HG03039 (cell line): ENCODE results near the gene SASH3.

Experiments
- ATAC-seq: cut with Tn5 transposase; IDR thresholded peaks from one replicate; pipeline ENCODE4 v1.9.1; 2021; ENCODE audit warnings: mild to moderate bottlenecking, moderate library complexity; ENCODE audit not compliant: unreplicated experiment

Gene SASH3

DNA sequence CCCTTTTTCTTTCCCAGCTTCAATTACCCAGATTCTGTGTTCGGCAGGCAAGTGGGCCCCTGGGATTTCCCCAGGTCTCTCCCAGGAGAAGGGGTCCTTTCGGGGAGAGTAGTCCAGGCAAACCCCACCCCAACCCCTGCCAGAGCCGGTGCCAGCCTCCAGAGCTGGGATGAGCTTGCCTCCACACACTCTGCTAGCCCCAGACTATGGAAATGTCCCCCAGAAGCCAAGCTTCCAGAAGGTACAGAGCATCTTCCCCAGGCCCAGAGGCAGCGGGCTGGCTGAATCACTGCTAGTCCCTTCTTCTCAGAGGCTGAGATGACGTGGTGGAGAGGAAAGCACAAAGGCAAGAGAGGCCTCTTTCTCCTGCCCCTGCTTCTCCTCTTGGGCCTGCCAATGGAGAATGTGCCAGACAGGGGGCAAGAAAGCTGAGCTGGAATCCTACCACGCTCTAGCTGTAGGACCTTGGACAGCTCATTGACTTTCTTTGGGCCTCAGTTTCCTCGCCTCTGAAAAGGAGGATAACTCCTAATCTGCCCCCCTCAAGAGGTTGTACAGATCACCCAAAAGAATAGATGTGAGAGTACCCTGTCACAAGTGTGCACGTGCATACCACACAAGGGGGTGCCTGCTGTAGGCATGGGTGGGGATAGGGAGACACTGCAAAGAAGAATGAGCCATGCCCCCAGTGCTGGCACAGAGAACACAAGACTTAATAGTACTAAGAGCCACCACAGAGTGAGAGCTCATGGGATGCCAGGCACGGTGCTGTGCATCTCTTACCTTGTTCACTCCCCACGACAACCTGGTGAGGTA lies 2.1 kb downstream of the SASH3 start:
- no peak for ATAC-seq

- ATAC-seq: no peak
Observed at GRCh38 chrX:129782706-129783105, 3.0 kb downstream of the SASH3 start.

GRCh38 chrX:129783291-129783713 lies 3.6 kb downstream of the SASH3 start:
- ATAC-seq: no peak

- ATAC-seq: no peak
Observed at GRCh38 chrX:129784371-129784770, 4.6 kb downstream of the SASH3 start.

- ATAC-seq: no peak
Observed at GRCh38 chrX:129785160-129785947, 5.6 kb downstream of the SASH3 start.

DNA sequence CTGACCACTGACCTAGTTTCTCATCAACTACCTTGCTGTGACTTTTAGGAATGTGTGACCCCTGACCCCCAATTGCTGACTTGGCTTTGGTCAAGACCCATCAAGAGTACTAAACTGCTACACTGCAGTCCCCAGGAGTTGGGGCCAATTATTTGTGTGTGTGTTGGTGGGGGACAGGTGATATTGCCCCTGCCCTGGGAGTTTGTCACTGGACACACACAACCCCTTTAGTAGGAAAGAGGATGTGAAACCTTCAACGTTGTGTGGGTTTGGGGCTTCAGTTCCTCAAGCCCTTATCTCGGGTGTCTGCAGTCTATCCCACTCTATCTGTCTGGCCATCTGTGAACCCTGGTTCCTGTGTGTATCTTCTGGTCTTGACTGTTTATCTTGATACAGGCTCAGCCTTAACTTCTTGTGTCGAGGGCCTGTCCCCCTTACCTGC lies 6.5 kb downstream of the SASH3 start:
- ATAC-seq: peak; percentile 61

DNA sequence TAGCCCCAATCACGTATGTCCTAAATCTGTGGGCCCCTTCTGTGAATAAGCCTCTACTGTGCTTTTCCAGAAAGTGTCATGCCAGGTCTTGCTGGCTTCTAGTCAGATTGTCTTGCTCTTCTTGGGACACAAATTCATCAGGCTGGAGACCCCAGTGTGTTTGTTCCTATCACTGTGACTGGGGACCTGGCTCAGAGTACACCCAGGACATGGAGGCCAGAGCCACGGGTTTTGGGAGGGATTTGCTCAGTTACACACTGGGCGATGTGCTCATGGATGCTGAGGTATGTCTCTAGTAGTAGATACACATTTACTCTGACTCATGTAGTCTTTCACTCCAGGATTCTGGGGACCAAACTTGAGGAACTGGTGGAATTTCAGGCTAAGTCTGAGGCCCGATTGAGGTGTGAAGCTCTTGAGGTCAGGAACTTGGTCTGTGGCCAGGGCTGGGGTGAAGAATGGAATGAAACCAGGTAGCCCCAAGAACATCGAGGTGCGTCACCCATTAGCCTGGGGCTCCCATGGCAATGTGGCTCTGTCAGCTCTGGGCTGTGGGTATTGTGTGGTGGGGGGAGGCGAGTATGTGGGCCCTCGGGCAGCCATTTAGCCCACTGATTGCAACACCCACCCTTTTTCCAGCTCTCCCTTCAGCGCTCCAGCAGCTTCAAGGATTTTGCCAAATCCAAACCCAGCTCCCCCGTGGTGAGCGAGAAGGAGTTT lies 7.7 kb downstream of the SASH3 start:
- no peak for ATAC-seq

DNA sequence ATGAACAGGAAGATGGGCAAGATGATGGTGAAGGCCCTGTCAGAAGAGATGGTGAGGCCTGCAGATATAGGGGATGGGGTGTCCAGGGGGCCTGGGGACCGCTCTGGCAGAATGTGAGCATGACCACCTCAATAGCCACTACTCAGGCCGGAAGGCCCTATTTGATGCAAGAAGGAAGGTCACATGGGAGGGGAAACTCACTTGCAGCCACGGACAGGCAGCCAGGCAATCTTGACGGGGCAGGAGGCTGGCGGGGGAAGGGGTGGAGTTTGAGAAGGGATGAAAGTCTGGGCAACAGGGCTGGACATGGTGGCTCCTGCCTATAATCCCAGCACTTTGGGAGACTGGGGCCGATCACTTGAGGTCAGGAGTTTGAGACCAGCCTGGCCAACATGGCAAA lies 8.8 kb downstream of the SASH3 start:
- no peak for ATAC-seq

GRCh38 chrX:129790146-129790545 lies 10.4 kb downstream of the SASH3 start:
- no peak for ATAC-seq

DNA sequence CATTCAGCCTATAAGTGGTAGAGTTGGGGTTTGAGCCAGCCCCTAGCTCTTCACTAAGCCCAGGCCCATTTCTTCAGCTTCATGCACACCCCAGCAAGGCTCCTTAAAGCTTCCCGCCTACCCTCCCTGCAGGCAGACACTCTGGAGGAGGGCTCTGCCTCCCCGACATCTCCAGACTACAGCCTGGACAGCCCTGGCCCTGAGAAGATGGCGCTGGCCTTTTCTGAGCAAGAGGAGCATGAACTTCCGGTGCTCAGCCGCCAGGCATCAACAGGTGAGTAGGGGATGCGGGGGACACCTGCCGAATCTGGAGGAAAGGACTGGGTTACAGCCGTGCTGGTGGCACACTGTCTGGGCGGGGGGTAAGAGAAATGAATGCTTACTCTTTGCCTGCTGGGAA lies 11.1 kb downstream of the SASH3 start:
- no peak for ATAC-seq

GRCh38 chrX:129791336-129791735 lies 11.6 kb downstream of the SASH3 start:
- ATAC-seq: no peak

GRCh38 chrX:129791961-129792570 lies 12.3 kb downstream of the SASH3 start:
- no peak for ATAC-seq

DNA sequence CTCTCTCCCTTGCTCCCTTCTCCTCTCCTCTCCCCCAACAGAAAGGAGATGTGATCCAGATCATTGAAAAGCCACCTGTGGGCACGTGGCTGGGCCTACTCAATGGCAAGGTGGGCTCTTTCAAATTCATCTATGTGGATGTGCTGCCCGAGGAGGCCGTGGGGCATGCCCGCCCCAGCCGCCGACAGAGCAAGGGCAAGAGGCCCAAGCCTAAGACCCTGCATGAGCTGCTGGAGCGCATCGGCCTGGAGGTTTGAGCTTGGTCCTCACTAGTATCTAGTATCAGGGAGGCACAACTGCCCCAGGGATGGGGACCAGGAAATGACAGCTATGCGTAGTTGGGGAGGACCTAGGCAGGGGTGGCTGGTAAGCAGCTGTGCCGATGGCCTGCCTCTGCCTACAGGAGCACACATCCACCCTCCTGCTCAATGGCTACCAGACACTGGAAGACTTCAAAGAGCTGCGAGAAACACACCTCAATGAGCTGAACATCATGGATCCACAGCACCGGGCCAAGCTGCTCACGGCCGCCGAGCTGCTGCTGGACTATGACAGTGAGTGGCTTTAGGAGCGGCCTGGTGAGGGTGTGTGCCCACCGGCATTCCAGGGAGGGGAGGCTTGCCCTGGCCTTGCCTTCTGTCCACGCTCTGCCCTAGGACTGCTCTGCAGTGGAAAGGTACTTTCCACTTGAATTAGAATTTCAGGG lies 13.0 kb downstream of the SASH3 start:
- no peak for ATAC-seq

GRCh38 chrX:129793604-129794191 lies 13.9 kb downstream of the SASH3 start:
- no peak for ATAC-seq

DNA sequence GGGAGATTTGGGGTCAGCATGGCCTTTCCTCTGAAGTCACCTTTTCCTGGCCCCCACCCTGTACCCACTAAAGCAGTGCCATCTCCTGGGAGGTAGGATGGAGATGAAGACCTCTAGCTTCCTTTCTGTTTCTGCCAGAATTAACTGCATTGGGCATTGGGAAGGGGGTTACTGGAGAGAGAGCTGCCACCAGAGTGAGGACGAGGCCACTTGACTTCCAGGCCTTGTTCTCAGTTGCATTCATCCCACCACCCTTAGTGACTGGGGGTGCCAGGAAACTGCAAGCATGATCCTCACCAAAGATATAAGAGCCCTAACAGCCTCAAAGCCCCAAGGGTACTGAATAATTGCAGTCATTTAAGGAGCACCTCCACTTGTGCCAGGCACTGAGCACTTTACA lies 15.8 kb downstream of the SASH3 start:
- no peak for ATAC-seq

DNA sequence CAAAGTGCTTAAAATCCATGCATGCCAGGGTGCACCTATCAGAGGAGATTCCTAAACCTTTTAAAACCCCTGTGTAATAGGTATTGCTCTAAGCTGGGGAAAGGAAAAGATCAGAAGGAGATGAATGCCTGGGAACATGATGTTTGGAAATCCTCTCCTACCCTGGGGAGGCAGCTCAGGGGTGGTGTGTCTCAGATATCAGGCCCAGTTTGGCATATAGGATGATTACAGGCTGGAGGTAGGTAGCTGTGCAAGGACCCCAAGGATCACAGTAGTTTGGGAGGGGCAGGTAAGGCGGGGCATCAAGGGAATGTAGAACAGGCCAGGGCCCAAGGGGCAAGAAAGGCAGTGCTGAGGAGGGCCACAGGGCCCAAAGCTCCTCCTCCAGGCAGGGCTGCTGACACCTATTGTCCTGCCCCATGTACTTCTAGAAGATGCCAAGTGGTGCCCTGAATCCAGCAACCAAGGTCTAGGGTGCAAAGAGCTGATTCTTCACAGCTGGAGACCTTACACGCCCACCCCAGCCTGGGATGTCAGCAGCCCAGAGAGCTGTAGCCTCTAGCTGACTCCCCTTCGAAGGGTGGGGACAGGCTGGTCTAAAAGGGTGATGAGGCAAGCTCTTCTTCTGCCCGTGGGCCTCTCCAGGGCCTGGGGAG lies 17.6 kb downstream of the SASH3 start:
- no peak for ATAC-seq

GRCh38 chrX:129798456-129798855 lies 18.7 kb downstream of the SASH3 start:
- no peak for ATAC-seq

GRCh38 chrX:129798888-129799287 lies 19.1 kb downstream of the SASH3 start:
- no peak for ATAC-seq

GRCh38 chrX:129800186-129800585 lies 20.4 kb downstream of the SASH3 start:
- ATAC-seq: no peak

DNA sequence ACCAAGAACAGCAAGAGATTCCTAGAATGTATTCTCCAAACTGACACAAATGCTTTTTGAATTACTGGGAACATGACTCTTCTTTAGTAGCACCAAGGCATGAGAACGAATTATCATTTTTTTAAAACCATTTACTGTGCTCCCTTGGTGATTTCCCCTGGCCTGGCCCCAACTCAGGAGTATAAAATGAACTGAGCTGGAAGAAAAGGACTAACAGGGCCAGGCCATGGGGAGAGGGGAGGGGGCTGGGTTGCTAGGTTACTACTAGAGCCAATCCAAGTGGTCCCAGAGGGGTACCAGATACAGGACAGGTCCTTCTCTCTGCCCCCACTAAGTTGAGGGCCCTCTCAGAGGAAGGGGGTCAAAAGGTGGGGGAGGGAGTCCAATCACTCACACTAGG lies 23.1 kb downstream of the SASH3 start:
- no peak for ATAC-seq
